PC-3 (cell line): ENCODE data around the gene EIPR1. TPM values are rescaled to one million over a fixed set of nuclear protein-coding genes. Genes with fewer than 3 reads are reported as not detected.

Experiments
- ATAC-seq: fragments of 200-7000 bp; cut with Tn5 transposase; 2 replicates; pipeline ENCODE4 v1.9.1; 2020; ENCODE audit warnings: mild to moderate bottlenecking, moderate library complexity
- BruUV-seq: library from RNA; stranded (reverse); fragments of 400-500 nt; replicated peaks from 2 replicates; lab custom pipeline; 2021; lab: Mats Ljungman, UMichigan
- CTCF ChIA-PET: fragments of 300-600 bp; sonication (Branson Sonifier 250); formaldehyde crosslinking; loops from one replicate; lab custom pipeline; 2022; ENCODE audit warnings: antibody characterized with exemption; lab: Charles Lee
- POLR2A ChIA-PET: fragments of 300-600 bp; sonication (Branson Sonifier 250); formaldehyde crosslinking; loops from one replicate; lab custom pipeline; 2022; ENCODE audit warnings: antibody characterized with exemption; ENCODE audit not compliant: unreplicated experiment; lab: Charles Lee
- DNase-seq: peaks from one replicate; pipeline ENCODE4 v3.0.0-alpha.2; 2015
- H2AFZ ChIP-seq: fragments of 300-600 bp; sonication (generic); 2 replicates; pipeline ENCODE4 v1.6.0; 2016; ENCODE audit warnings: antibody characterized with exemption, low read length
- H3F3A ChIP-seq: fragments of 300-600 bp; sonication (generic); one replicate; pipeline ENCODE4 v1.6.0; 2017; ENCODE audit warnings: antibody characterized with exemption, low read length, control low read depth, mild to moderate bottlenecking; ENCODE audit not compliant: unreplicated experiment
- H3K27ac ChIP-seq: fragments of 300-600 bp; sonication (generic); 2 replicates; pipeline ENCODE4 v1.5.1; 2016; ENCODE audit warnings: mild to moderate bottlenecking, low read length
- H3K27me3 ChIP-seq: fragments of 300-600 bp; sonication (generic); 2 replicates; pipeline ENCODE4 v1.6.1; 2016; ENCODE audit warnings: low read length, mixed read lengths
- H3K36me3 ChIP-seq: fragments of 300-600 bp; sonication (generic); 2 replicates; pipeline ENCODE4 v1.6.1; 2016; ENCODE audit warnings: low read depth, mixed run types, low read length, mixed read lengths
- H3K4me1 ChIP-seq: fragments of 300-600 bp; sonication (generic); 2 replicates; pipeline ENCODE4 v1.5.1; 2016; ENCODE audit warnings: low read length; ENCODE audit not compliant: insufficient read depth
- H3K4me2 ChIP-seq: fragments of 300-600 bp; sonication (generic); 2 replicates; pipeline ENCODE4 v1.6.0; 2016; ENCODE audit warnings: low read length
- H3K4me3 ChIP-seq: fragments of 300-600 bp; sonication (generic); 2 replicates; pipeline ENCODE4 v1.5.1; 2016; ENCODE audit warnings: mild to moderate bottlenecking, low read length, mixed read lengths
- H3K79me2 ChIP-seq: fragments of 300-600 bp; sonication (generic); 2 replicates; pipeline ENCODE4 v1.6.1; 2017; ENCODE audit warnings: low read length, mixed read lengths
- H3K9ac ChIP-seq: fragments of 300-600 bp; sonication (generic); 2 replicates; pipeline ENCODE4 v1.6.0; 2016; ENCODE audit warnings: mild to moderate bottlenecking, low read length
- H3K9me2 ChIP-seq: fragments of 300-600 bp; sonication (generic); replicated peaks from 2 replicates; pipeline ENCODE4 v1.6.1; 2016; ENCODE audit warnings: mixed run types, low read length, mixed read lengths
- H3K9me3 ChIP-seq: fragments of 300-600 bp; sonication (generic); 2 replicates; pipeline ENCODE4 v1.6.1; 2016; ENCODE audit warnings: low read length, mixed read lengths
- H4K20me1 ChIP-seq: fragments of 300-600 bp; sonication (generic); 2 replicates; pipeline ENCODE4 v1.6.1; 2016; ENCODE audit warnings: low read length, mixed read lengths
- CTCF ChIP-seq: fragments of 300-600 bp; sonication (generic); conservative IDR thresholded peaks from 2 replicates; pipeline ENCODE4 v1.5.1; 2017; ENCODE audit warnings: antibody characterized with exemption, low read depth, mild to moderate bottlenecking, low read length
- EZH2 ChIP-seq: fragments of 300-600 bp; sonication (generic); IDR thresholded peaks from one replicate; pipeline ENCODE4 v1.6.1; 2017; ENCODE audit warnings: antibody characterized with exemption, mild to moderate bottlenecking, low read length; ENCODE audit not compliant: unreplicated experiment
- EZH2phosphoT487 ChIP-seq: fragments of 300-600 bp; sonication (generic); IDR thresholded peaks from 2 replicates; pipeline ENCODE4 v1.6.1; 2018; ENCODE audit warnings: mild to moderate bottlenecking, antibody characterized with exemption, low read length, borderline replicate concordance
- intact Hi-C: fragments of 100-400 bp; cut with micrococcal nuclease; formaldehyde crosslinking; loops from 2 replicates; pipeline ENCODE4 v1.9.0; 2023
- total RNA-seq: library from RNA; depleted of rRNA; stranded (reverse); fragments of >200 nt; gene quantifications from 2 replicates; pipeline ENCODE4 v1.2.3, GENCODE V29; 2014

Gene EIPR1
- total RNA-seq, 1 experiment from 2014 or later, result 90.1 TPM

- no peak overlapping the region for H2AFZ ChIP-seq
- H3K27ac ChIP-seq, result no peak overlapping the region
- H3K79me2 ChIP-seq, result peaks cover 70% of the 10 kb centered on the region
- H3F3A ChIP-seq, result no peaks in the 10 kb centered on the region
- DNase-seq (no peak), ATAC-seq (no peak)
- peaks cover 41% of the 10 kb centered on the region for H3K36me3 ChIP-seq
- intact Hi-C loops, result no loop called here
- ChIA-PET CTCF (no interaction called here), POLR2A (no interaction called here)
- no TSS peak for BruUV-seq
- H3K4me1 ChIP-seq, result no peaks in the 10 kb centered on the region
- 0 out of 2 replicates have a peak, but pooled peaks cover 5% of the 10 kb centered on the region for H3K9me3 ChIP-seq
- no peaks in the 10 kb centered on the region for H3K27me3 ChIP-seq
- no peak overlapping the region for H3K4me3 ChIP-seq
- TF ChIP-seq CTCF, result no peak
- no peak for TF ChIP-seq EZH2
- TF ChIP-seq EZH2phosphoT487, result no peak
- H3K4me2 ChIP-seq, result no peak overlapping the region
- no peaks in the 10 kb centered on the region for H3K9me2 ChIP-seq
- no peaks in the 10 kb centered on the region for H4K20me1 ChIP-seq
- no peak overlapping the region for H3K9ac ChIP-seq
These were observed 12.4 kb upstream of the EIPR1 start for GRCh38 chr2:3390041-3390440.

- TF ChIP-seq CTCF, result no peak
- H3K36me3 ChIP-seq, result peaks cover 38% of the 10 kb centered on the region
- H3K9me3 ChIP-seq, result no peaks in the 10 kb centered on the region
- H3K4me3 ChIP-seq, result no peak overlapping the region
- no peak overlapping the region for H3K9ac ChIP-seq
- no TSS peak for BruUV-seq
- H3K79me2 ChIP-seq, result peaks cover 71% of the 10 kb centered on the region
- ChIA-PET POLR2A (no interaction called here), CTCF (no interaction called here)
- DNase-seq, result no peak
- 0 out of 2 replicates have a peak, but pooled peaks cover 4% of the 10 kb centered on the region for H4K20me1 ChIP-seq
- intact Hi-C loops, result no loop called here
- H3K9me2 ChIP-seq, result no peaks in the 10 kb centered on the region
- no peak overlapping the region for H2AFZ ChIP-seq
- H3K27ac ChIP-seq, result no peak overlapping the region
- no peak for ATAC-seq
- H3K4me2 ChIP-seq, result no peak overlapping the region
- H3K4me1 ChIP-seq, result no peaks in the 10 kb centered on the region
- no peaks in the 10 kb centered on the region for H3K27me3 ChIP-seq
- no peaks in the 10 kb centered on the region for H3F3A ChIP-seq
These were observed 11.6 kb upstream of the EIPR1 start for GRCh38 chr2:3389193-3389592.

GRCh38 chr2:3388412-3388738 lies 10.8 kb upstream of the EIPR1 start:
- H3K4me2 ChIP-seq, result no peak overlapping the region
- no peak overlapping the region for H3K9ac ChIP-seq
- DNase-seq (no peak), ATAC-seq (no peak)
- ChIA-PET CTCF (no interaction called here), POLR2A (no interaction called here)
- TF ChIP-seq EZH2, result no peak
- TF ChIP-seq CTCF, result no peak
- no peak for TF ChIP-seq EZH2phosphoT487
- H2AFZ ChIP-seq, result no peak overlapping the region
- 0 out of 2 replicates have a peak, but pooled peaks cover 4% of the 10 kb centered on the region for H4K20me1 ChIP-seq
- peaks cover 74% of the 10 kb centered on the region for H3K79me2 ChIP-seq
- no peaks in the 10 kb centered on the region for H3K9me3 ChIP-seq
- no peaks in the 10 kb centered on the region for H3F3A ChIP-seq
- intact Hi-C loops, result no loop called here
- H3K36me3 ChIP-seq, result peaks cover 35% of the 10 kb centered on the region
- no TSS peak for BruUV-seq
- H3K4me3 ChIP-seq, result no peak overlapping the region
- H3K27ac ChIP-seq, result no peak overlapping the region
- no peaks in the 10 kb centered on the region for H3K27me3 ChIP-seq
- no peaks in the 10 kb centered on the region for H3K9me2 ChIP-seq
- no peaks in the 10 kb centered on the region for H3K4me1 ChIP-seq
